GM21367 (cell line): Measurements from ENCODE around the gene ABL1.

Experiments
- ATAC-seq: cut with Tn5 transposase; IDR thresholded peaks from one replicate; pipeline ENCODE4 v1.9.1; 2021; ENCODE audit not compliant: unreplicated experiment

Gene ABL1

GRCh38 chr9:130870491-130871381, 35.7 kb downstream of the ABL1 start:
- no peak for ATAC-seq

- no peak for ATAC-seq
Observed at GRCh38 chr9:130871395-130872062, 36.5 kb downstream of the ABL1 start.

GRCh38 chr9:130872093-130872492, 37.0 kb downstream of the ABL1 start:
- no peak for ATAC-seq

- no peak for ATAC-seq
Observed at GRCh38 chr9:130872508-130872907, 37.5 kb downstream of the ABL1 start.

GRCh38 chr9:130872912-130873503, 38.0 kb downstream of the ABL1 start:
- ATAC-seq: no peak

GRCh38 chr9:130873966-130874365, 38.9 kb downstream of the ABL1 start:
- no peak for ATAC-seq

- no peak for ATAC-seq
Observed at GRCh38 chr9:130874783-130875182, 39.7 kb downstream of the ABL1 start.

- no peak for ATAC-seq
Observed at GRCh38 chr9:130877300-130877699, 42.2 kb downstream of the ABL1 start.

- no peak for ATAC-seq
Observed at GRCh38 chr9:130878295-130878694, 43.2 kb downstream of the ABL1 start.

GRCh38 chr9:130879863-130880411, 44.9 kb downstream of the ABL1 start:
- no peak for ATAC-seq

GRCh38 chr9:130880599-130881220, 45.7 kb downstream of the ABL1 start:
- ATAC-seq: no peak

- no peak for ATAC-seq
Observed at GRCh38 chr9:130881516-130881915, 46.5 kb downstream of the ABL1 start.

- ATAC-seq: no peak
Observed at GRCh38 chr9:130882696-130883225, 47.7 kb downstream of the ABL1 start.

GRCh38 chr9:130883479-130883878, 48.4 kb downstream of the ABL1 start:
- ATAC-seq: no peak

- no peak for ATAC-seq
Observed at GRCh38 chr9:130884111-130884531, 49.1 kb downstream of the ABL1 start.

- ATAC-seq: no peak
Observed at GRCh38 chr9:130884542-130885483, 49.8 kb downstream of the ABL1 start.

GRCh38 chr9:130885484-130886375, 50.7 kb downstream of the ABL1 start:
- no peak for ATAC-seq

GRCh38 chr9:130886981-130887380, 51.9 kb downstream of the ABL1 start:
- no peak for ATAC-seq
